ENCODE data around the gene CACNA2D1.

DNA sequence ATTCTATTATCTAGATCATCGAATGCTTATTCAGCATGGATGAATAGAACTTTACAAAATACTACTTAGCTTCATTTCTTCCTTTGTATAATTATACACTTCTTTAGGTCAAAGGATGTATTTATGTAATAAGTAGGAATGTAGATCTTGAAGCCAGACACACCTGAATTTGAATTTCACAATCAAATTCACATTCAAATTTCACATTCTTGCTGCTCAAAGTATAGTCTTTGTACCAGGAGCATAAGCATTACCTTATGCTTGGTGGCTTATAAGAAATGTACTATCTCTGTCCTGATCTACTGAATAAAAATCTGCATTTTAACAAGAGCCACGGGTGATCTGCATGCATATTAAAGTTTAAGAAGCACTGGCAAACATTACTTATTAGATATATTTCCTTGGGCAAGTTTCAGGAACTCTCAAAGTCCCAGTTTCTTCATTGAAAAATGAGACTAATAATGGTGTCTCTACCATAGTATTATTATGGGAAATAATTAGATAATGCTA is 112.8 kb downstream of the CACNA2D1 start:
- TF ChIP-seq RNF2 (IDR thresholded peaks at IDR 0.05; ENCODE audit: borderline replicate concordance, low read depth) (no peak), EP300 (IDR thresholded peaks at IDR 0.05) (no peak), RFX5 (IDR thresholded peaks at IDR 0.05) (no peak), POLR2A (IDR thresholded peaks at IDR 0.05; ENCODE audit: low read length) (no peak), NPAS2 (CRISPR knock-in tag; IDR thresholded peaks at IDR 0.05; ENCODE audit: borderline replicate concordance) (no peak), FOSB (CRISPR knock-in tag; IDR thresholded peaks at IDR 0.05) (no peak)
- TF ChIP-seq, protein P1, sequence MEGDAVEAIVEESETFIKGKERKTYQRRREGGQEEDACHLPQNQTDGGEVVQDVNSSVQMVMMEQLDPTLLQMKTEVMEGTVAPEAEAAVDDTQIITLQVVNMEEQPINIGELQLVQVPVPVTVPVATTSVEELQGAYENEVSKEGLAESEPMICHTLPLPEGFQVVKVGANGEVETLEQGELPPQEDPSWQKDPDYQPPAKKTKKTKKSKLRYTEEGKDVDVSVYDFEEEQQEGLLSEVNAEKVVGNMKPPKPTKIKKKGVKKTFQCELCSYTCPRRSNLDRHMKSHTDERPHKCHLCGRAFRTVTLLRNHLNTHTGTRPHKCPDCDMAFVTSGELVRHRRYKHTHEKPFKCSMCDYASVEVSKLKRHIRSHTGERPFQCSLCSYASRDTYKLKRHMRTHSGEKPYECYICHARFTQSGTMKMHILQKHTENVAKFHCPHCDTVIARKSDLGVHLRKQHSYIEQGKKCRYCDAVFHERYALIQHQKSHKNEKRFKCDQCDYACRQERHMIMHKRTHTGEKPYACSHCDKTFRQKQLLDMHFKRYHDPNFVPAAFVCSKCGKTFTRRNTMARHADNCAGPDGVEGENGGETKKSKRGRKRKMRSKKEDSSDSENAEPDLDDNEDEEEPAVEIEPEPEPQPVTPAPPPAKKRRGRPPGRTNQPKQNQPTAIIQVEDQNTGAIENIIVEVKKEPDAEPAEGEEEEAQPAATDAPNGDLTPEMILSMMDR (IDR thresholded peaks at IDR 0.05) = no peak
- TF ChIP-seq, protein P2, sequence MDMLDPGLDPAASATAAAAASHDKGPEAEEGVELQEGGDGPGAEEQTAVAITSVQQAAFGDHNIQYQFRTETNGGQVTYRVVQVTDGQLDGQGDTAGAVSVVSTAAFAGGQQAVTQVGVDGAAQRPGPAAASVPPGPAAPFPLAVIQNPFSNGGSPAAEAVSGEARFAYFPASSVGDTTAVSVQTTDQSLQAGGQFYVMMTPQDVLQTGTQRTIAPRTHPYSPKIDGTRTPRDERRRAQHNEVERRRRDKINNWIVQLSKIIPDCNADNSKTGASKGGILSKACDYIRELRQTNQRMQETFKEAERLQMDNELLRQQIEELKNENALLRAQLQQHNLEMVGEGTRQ (IDR thresholded peaks at IDR 0.05) = no peak
- TF ChIP-seq, protein P3, sequence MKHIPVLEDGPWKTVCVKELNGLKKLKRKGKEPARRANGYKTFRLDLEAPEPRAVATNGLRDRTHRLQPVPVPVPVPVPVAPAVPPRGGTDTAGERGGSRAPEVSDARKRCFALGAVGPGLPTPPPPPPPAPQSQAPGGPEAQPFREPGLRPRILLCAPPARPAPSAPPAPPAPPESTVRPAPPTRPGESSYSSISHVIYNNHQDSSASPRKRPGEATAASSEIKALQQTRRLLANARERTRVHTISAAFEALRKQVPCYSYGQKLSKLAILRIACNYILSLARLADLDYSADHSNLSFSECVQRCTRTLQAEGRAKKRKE (CRISPR knock-in tag; IDR thresholded peaks at IDR 0.05; ENCODE audit: low read depth) = no peak
- TF ChIP-seq, protein P4, sequence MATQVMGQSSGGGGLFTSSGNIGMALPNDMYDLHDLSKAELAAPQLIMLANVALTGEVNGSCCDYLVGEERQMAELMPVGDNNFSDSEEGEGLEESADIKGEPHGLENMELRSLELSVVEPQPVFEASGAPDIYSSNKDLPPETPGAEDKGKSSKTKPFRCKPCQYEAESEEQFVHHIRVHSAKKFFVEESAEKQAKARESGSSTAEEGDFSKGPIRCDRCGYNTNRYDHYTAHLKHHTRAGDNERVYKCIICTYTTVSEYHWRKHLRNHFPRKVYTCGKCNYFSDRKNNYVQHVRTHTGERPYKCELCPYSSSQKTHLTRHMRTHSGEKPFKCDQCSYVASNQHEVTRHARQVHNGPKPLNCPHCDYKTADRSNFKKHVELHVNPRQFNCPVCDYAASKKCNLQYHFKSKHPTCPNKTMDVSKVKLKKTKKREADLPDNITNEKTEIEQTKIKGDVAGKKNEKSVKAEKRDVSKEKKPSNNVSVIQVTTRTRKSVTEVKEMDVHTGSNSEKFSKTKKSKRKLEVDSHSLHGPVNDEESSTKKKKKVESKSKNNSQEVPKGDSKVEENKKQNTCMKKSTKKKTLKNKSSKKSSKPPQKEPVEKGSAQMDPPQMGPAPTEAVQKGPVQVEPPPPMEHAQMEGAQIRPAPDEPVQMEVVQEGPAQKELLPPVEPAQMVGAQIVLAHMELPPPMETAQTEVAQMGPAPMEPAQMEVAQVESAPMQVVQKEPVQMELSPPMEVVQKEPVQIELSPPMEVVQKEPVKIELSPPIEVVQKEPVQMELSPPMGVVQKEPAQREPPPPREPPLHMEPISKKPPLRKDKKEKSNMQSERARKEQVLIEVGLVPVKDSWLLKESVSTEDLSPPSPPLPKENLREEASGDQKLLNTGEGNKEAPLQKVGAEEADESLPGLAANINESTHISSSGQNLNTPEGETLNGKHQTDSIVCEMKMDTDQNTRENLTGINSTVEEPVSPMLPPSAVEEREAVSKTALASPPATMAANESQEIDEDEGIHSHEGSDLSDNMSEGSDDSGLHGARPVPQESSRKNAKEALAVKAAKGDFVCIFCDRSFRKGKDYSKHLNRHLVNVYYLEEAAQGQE (IDR thresholded peaks at IDR 0.05) = no peak
